GM19455 (cell line): Measurements from ENCODE around the gene CD180.
A peak's percentile ranks its signal among the peaks of the same experiment; 100 is the strongest.

Source experiments
- ATAC-seq: cut with Tn5 transposase; IDR thresholded peaks from one replicate; pipeline ENCODE4 v1.9.1; 2021; ENCODE audit not compliant: unreplicated experiment

CD180 gene

DNA sequence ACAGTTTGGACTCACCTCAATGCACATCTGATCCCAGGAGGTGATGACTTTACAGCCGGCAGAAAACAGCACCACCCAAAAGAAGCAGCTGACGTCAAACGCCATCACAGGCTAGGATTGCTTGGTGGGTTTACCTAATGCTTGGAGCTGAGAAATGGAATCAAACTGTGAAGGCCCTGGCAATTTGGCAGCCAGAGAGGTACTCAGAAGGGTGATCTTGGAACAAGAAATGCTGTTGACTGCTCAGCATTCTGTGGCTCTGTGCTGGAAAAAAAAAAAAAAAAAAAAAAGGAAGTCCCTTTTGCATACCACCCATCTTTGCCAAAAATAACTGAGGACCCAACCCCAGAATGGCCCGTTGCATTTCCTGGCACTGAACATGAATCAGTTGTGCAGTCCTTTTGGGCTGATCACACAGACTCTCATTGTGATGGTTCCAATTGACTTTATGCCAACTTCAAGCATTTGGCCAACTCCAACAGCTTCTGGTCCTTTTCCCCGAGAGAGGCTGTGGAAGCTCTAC, at the start of gene CD180:
CD180 (minus strand) TSS at position 263 of the 523 bp plus-strand sequence; CDS start at position 105, 158 bp downstream.
- peak; percentile 31 for ATAC-seq

GRCh38 chr5:67246108-67246507, 49.5 kb upstream of the CD180 start:
- no peak for ATAC-seq

GRCh38 chr5:67245259-67245846, 48.8 kb upstream of the CD180 start:
- ATAC-seq: no peak

DNA sequence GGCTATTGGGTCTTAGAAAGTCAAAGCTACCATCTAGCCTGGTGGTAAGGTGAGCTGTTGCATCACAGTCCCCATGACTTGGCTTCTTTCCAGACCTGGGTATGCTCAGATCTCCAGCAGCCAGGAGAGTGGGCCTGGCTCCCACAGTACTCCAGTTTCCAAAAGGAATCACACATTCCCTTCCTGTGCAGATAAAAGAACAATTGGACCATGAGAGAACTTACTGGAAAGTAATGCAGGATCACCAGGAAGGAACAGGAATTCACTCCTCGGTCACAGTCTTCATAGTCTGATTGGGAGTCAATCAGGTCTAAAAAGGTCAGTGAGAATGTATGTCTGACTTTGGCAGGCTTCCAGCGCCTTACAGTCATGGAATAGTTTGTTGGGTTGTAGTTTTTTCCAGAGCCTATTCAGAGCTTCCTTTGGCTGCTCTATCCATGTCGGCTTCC, 47.8 kb upstream of the CD180 start:
- no peak for ATAC-seq

- no peak for ATAC-seq
These were observed 47.3 kb upstream of the CD180 start for GRCh38 chr5:67243944-67244343.

DNA sequence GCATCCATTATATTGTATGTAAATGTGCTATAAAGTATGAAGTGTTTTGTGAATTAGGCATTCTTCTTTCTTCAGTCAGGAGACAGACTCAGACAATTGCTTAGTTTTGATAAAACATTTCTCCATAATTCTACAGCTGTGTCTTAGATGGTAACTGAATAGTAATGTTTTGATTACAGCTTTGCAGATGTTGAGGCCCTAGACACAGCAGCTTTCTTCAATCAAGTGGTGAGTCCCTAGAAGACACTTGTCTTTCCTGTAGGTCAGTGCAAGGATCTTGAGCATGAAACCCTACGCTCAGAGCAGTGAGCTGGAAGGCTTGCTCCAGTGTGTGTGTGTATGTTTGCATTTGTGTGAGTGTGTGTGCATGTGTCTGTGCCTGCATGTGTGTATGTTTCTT, 46.8 kb upstream of the CD180 start:
- ATAC-seq: no peak

GRCh38 chr5:67241326-67241725, 44.7 kb upstream of the CD180 start:
- no peak for ATAC-seq

GRCh38 chr5:67240846-67241245, 44.2 kb upstream of the CD180 start:
- ATAC-seq: no peak

GRCh38 chr5:67240065-67240464, 43.5 kb upstream of the CD180 start:
- ATAC-seq: no peak

DNA sequence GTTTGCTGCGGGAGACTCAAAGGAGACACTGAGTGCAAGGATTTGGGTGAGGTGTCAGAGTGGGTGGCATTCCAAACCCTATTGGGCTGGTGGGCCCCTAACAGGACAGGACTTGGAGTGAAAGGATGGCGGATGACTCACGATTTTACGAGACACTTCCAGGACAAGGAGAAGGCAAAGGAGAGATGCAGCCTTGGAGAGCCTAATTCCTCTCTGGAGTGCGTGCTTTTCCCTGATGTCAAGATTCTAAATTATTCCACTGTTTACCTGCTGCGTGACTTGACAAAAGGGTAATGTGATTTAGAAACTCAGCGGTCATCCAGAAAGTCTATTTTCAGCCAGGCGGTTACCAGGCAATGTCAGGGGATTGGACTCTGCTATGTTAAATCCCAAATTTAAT, 41.6 kb upstream of the CD180 start:
- no peak for ATAC-seq

GRCh38 chr5:67235399-67236110, 39.0 kb upstream of the CD180 start:
- ATAC-seq: no peak

DNA sequence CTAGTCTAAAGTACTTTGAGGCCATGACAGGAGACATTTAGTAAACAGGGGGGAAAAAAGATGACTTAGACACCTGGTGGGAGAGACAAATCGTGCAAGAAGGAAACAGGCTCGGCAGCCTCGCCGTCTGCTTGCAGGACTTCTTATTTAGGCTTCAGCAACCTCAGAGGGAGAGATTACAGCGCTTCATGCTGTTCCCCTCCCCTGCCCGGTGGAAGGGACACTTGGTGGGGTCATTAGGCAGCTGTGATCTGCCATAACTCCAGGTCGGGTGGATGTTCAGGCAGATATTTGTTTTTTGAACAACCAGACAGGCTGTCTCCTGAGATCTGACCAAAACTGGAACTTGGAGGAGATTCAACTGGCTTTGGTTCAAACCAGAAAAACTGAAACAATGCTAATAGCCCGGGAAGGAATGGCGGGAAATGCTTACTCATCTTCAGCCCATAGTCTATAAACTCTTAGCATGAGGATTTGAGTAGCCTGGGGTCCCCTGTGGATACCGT, 38.1 kb upstream of the CD180 start:
- no peak for ATAC-seq

DNA sequence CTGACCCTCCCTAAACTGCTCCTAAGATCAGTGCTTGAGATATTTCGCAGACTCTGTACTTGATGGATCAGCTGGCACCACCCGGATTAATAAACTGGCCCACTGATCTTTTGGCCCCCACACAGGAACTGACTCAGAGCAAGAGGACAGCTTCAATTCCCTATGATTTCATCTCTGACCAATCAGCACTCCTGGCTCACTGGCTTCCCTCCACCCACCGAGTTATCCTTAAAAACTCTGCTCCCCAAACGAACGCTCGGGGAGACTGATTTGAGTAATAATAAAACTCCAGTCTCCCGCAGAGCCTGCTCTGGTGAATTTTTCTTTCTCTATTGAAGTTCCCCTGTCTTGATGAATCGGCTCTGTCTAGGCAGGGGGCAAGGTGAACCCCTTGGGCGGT, 36.5 kb upstream of the CD180 start:
- no peak for ATAC-seq

- ATAC-seq: no peak
These were observed 26.6 kb upstream of the CD180 start for GRCh38 chr5:67223211-67223610.

GRCh38 chr5:67222243-67223025, 25.8 kb upstream of the CD180 start:
- ATAC-seq: peak; percentile 35

DNA sequence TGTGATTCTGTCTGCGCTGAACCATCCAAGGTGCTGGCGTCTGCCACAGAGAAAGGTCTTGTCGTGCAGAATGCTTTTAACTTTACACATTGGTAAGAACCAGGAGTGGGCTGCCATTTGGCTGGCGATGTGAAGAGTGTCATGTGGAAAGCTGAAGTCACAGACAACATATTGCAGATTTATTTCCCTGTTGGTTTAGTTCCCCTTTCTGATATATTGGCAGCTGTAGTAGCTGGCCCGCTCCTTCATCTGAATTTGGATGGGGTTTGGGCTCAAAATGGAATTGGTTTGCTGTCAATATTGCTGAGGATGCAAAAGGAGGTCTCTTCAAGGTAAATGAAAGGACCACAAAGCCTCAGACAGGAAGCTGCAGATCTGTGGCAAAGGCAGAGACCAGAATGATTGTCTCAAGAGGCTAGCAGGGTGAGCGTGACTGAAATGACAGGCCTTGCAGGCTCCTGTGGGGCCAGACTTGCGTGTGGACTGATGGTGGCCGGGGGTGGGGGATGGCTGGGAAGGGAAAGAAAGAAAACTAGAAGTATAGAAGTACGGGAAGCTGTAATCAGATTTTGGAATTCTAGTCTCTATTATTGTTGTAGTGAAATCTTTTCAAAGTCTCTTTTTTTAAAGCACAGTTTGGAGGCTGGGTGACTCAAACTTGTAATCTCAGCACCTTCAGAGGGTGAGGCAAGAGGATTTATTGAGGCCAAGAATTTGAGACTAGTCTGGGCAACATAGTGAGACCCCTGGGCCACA, 25.1 kb upstream of the CD180 start:
- peak; percentile 93 for ATAC-seq

DNA sequence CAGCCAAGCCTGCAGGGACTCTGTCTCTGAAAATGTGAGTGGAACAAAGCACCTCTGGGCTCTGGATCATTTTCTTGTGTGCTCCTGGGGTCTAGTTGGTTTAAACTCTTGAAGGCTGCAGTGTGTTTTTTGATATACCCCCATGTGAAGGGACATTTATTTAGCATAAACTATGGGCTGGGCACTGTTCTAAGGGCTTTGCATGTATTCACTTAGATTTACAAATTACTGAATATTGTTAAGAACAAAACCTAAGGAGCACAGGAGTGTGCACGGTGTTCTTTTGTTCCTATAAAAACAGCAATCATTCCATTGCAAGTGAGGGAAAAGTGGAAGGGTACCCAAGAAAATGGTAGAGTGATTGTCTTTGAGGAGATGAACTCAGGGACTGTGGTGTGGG, 20.0 kb upstream of the CD180 start:
- no peak for ATAC-seq

GRCh38 chr5:67215519-67216471, 19.2 kb upstream of the CD180 start:
- peak; percentile 99 for ATAC-seq

- ATAC-seq: no peak
These were observed 18.3 kb upstream of the CD180 start for GRCh38 chr5:67214707-67215447.
